Prostate gland (tissue), 2 donors: Measurements from ENCODE around the gene SCNN1G. TPM values are rescaled to one million over a fixed set of nuclear protein-coding genes. Genes with fewer than 3 reads are reported as not detected.

Experiments
- DNase-seq: peaks from one replicate; pipeline ENCODE4 v3.0.0-alpha.2; 2019; ENCODE audit warnings: low spot score
- H3K27ac ChIP-seq, 2 donors: fragments of 200-600 bp; sonication (generic); 2 replicates each; pipeline ENCODE4 v1.5.1; 2017 to 2019
- H3K27me3 ChIP-seq: fragments of 200-600 bp; sonication (generic); replicated peaks from 2 replicates; pipeline ENCODE4 v1.5.1; 2019; ENCODE audit not compliant: insufficient read depth
- H3K36me3 ChIP-seq, 2 donors: fragments of 200-600 bp; sonication (generic); 1 replicate in 1 of 2; 2 replicates in 1 of 2; pipeline versions ENCODE4 v1.5.1 to v1.8.1; 2017 to 2019
- H3K4me1 ChIP-seq: fragments of 200-600 bp; sonication (generic); replicated peaks from 2 replicates; pipeline ENCODE4 v1.5.1; 2019
- H3K4me3 ChIP-seq, 2 donors: fragments of 200-600 bp; sonication (generic); 2 replicates each; pipeline ENCODE4 v1.5.1; 2017 to 2019
- H3K9me3 ChIP-seq: fragments of 200-600 bp; sonication (generic); 2 replicates; pipeline ENCODE4 v1.5.1; 2017
- CTCF ChIP-seq, 4 experiments: fragments of 200-600 bp in 2 of 4; fragments of 450-650 bp in 2 of 4; sonication (generic) in 2 of 4; IDR thresholded peaks; 1 replicate in 3 of 4; 2 replicates in 1 of 4; pipeline ENCODE4 v1.5.1; 2016 to 2019; ENCODE audit warnings: antibody characterized with exemption in 4 of 4, mild to moderate bottlenecking in 2 of 4, moderate library complexity in 2 of 4
- POLR2A ChIP-seq: fragments of 450-650 bp; IDR thresholded peaks from one replicate; pipeline ENCODE4 v1.6.1; 2016; ENCODE audit warnings: antibody characterized with exemption, mild to moderate bottlenecking
- POLR2AphosphoS5 ChIP-seq: sonication (generic); formaldehyde crosslinking; IDR thresholded peaks from one replicate; pipeline ENCODE4 v1.6.1; 2017; ENCODE audit warnings: antibody characterized with exemption
- WGBS: methylation state at CpG from one replicate; pipeline ENCODE4 v1.1.5; 2018; 5-methylcytosine and 5-hydroxymethylcytosine counted together
- intact Hi-C: fragments of 100-400 bp; cut with DNase I; formaldehyde crosslinking; loops from one replicate; pipeline ENCODE4 v1.14.2; 2022
- total RNA-seq, 2 donors: library from RNA; depleted of rRNA; stranded (reverse); fragments of >200 nt; gene quantifications; one replicate each; pipeline ENCODE4 v1.1.0, GENCODE V29; 2016

Gene SCNN1G
- total RNA-seq, 2 donors from 2014 or later: 8.6 to 11.1 TPM

- Histone ChIP-seq H3K36me3 (no peaks in the 10 kb centered on the region), H3K27ac (peak overlapping the region; percentile 86), H3K4me3 (peak overlapping the region; percentile 61 to 66), H3K9me3 (no peaks in the 10 kb centered on the region), H3K27me3 (no peaks in the 10 kb centered on the region), H3K4me1 (peaks cover 8% of the 10 kb centered on the region)
- DNase-seq: peak; percentile 66
- WGBS: under 1% methylated on average over 68 of the region's 103 CpGs
- TF ChIP-seq CTCF (IDR thresholded peaks at IDR 0.05): no peak
- TF ChIP-seq POLR2AphosphoS5: no peak
- TF ChIP-seq POLR2A: no peak
- intact Hi-C loops: loop anchor here (5.0 kb wide), 1 partner anchor 76 kb away; no protein-coding TSS in a partner anchor
Observed at GRCh38 chr16:23148513-23149266, 33.9 kb upstream of the SCNN1G start.

- intact Hi-C loops: loop anchor here (5.0 kb wide), 1 partner anchor 77 kb away; no protein-coding TSS in a partner anchor
- TF ChIP-seq POLR2AphosphoS5 (peak; percentile 86), POLR2A (no peak), CTCF (IDR thresholded peaks at IDR 0.05) (peak in 1 of 4 experiments; percentile 24)
- peak within 1 kb of the TSS; percentile 86 for H3K27ac ChIP-seq
- DNase-seq: peak; percentile 97
- peak within 1 kb of the TSS; percentile 61 to 66 for H3K4me3 ChIP-seq
- WGBS: under 1% methylated on average over 56 of the region's 75 CpGs
- H3K27me3 ChIP-seq: no peaks in the 10 kb centered on the region
- H3K36me3 ChIP-seq: no peaks in the 10 kb centered on the region
- H3K9me3 ChIP-seq: no peaks in the 10 kb centered on the region
- H3K4me1 ChIP-seq: peaks cover 8% of the 10 kb centered on the region
Observed at GRCh38 chr16:23149267-23149992, 33.1 kb upstream of the SCNN1G start, which contains the start of gene USP31. Gene USP31 (minus strand): TSS chr16:23149452. CDS start chr16:23149270, 182 bp downstream.

GRCh38 chr16:23149993-23150364 is 32.6 kb upstream of the SCNN1G start:
- H3K4me3 ChIP-seq: peak overlapping the region; percentile 30 to 66
- peak overlapping the region; percentile 4 to 47 for H3K27ac ChIP-seq

GRCh38 chr16:23152386-23153178 is 30.0 kb upstream of the SCNN1G start:
- no peak for TF ChIP-seq POLR2A
- peak; percentile 87 for TF ChIP-seq POLR2AphosphoS5
- peak in 1 of 4 experiments; percentile 7 for TF ChIP-seq CTCF (IDR thresholded peaks at IDR 0.05)
- H3K27me3 ChIP-seq: no peaks in the 10 kb centered on the region
- H3K36me3 ChIP-seq: no peaks in the 10 kb centered on the region
- H3K4me3 ChIP-seq: no peak overlapping the region
- peak overlapping the region; percentile 56 to 61 for H3K27ac ChIP-seq
- H3K9me3 ChIP-seq: no peaks in the 10 kb centered on the region
- DNase-seq: peak; percentile 84
- H3K4me1 ChIP-seq: peaks cover 4% of the 10 kb centered on the region
- intact Hi-C loops: no loop called here
- 64% methylated on average over 12 of the region's 12 CpGs for WGBS

More at GRCh38 chr16:23149993-23150364, 32.6 kb upstream of the SCNN1G start:
- Histone ChIP-seq H3K27me3 (no peaks in the 10 kb centered on the region), H3K4me1 (peaks cover 6% of the 10 kb centered on the region), H3K36me3 (no peaks in the 10 kb centered on the region), H3K9me3 (no peaks in the 10 kb centered on the region)
- TF ChIP-seq CTCF (IDR thresholded peaks at IDR 0.05) (no peak), POLR2AphosphoS5 (no peak), POLR2A (no peak)
- DNase-seq: no peak
- intact Hi-C loops: loop anchor here (5.0 kb wide), 1 partner anchor 78 kb away; no protein-coding TSS in a partner anchor
- WGBS: 40% methylated on average over 4 of the region's 4 CpGs
